K562 (cell line): Measurements from ENCODE around the gene CHRM4. TPM values are rescaled to one million over a fixed set of nuclear protein-coding genes. Genes with fewer than 3 reads are reported as not detected.

Experiments used
- ATAC-seq: fragments of 200-7000 bp; cut with Tn5 transposase; 3 replicates; pipeline ENCODE4 v1.9.1; 2020; ENCODE audit warnings: moderate library complexity
- BruUV-seq: library from RNA; stranded (reverse); fragments of 400-500 nt; replicated peaks from 2 replicates; lab custom pipeline; 2021; lab: Mats Ljungman, UMichigan
- CTCF ChIA-PET: fragments of 300-600 bp; formaldehyde crosslinking; extraction: SDS; loops from one replicate; lab custom pipeline; 2021; ENCODE audit warnings: low intra/inter-chr PET ratio; lab: Yijun Ruan, JAX
- POLR2A ChIA-PET: fragments of 300-600, 350-650 bp; sonication (Branson Sonifier 250); formaldehyde crosslinking; extraction: SDS; loops from one replicate; lab custom pipeline; 2021; ENCODE audit warnings: antibody characterized with exemption, inconsistent platforms; lab: Yijun Ruan, JAX
- DNase-seq, 4 experiments: peaks; one replicate each; pipeline versions ENCODE4 v3.0.0 to v3.0.0-alpha.2; 2011 to 2018; ENCODE audit warnings: low spot score in 3 of 4, mixed read lengths in 3 of 4; ENCODE audit errors: extremely low read depth in 1 of 4
- FAIRE-seq: peaks from 2 replicates; lab custom pipeline; 2011; peaks lifted over from hg19 to GRCh38; lab: Jason Lieb, UNC
- H2AFZ ChIP-seq: 2 replicates; pipeline ENCODE4 v1.6.0; 2011; ENCODE audit warnings: low read depth, low read length, control low read depth, inconsistent platforms
- H3K27ac ChIP-seq: fragments of 200-600 bp; 3 replicates; pipeline ENCODE4 v1.8.0; 2011; ENCODE audit warnings: low read depth, mild to moderate bottlenecking, control low read depth, inconsistent platforms, low read length, moderate library complexity, mixed read lengths; ENCODE audit errors: extremely low read depth
- H3K27me3 ChIP-seq, 2 experiments: fragments of 300-600 bp in 1 of 2; 2 replicates in 1 of 2; 3 replicates in 1 of 2; pipeline versions ENCODE4 v1.6.0 to v1.8.0; 2011; ENCODE audit warnings: inconsistent platforms in 2 of 2, low read length in 2 of 2, mild to moderate bottlenecking in 1 of 2, mixed read lengths in 1 of 2, moderate library complexity in 1 of 2; ENCODE audit not compliant: control insufficient read depth in 2 of 2, insufficient read depth in 2 of 2
- H3K36me3 ChIP-seq: fragments of 300-600 bp; 3 replicates; pipeline ENCODE4 v1.8.0; 2011; ENCODE audit warnings: mild to moderate bottlenecking, low read length, inconsistent platforms; ENCODE audit not compliant: control insufficient read depth, insufficient read depth
- H3K4me1 ChIP-seq, 2 experiments: fragments of 200-600 bp in 1 of 2; replicated peaks in 1 of 2; 2 replicates in 1 of 2; 3 replicates in 1 of 2; pipeline versions ENCODE4 v1.5.1 to v1.8.0; 2011; ENCODE audit warnings: inconsistent platforms in 2 of 2, low read length in 2 of 2, mild to moderate bottlenecking in 1 of 2, mixed read lengths in 1 of 2, moderate library complexity in 1 of 2; ENCODE audit not compliant: control insufficient read depth in 2 of 2, insufficient read depth in 2 of 2
- H3K4me2 ChIP-seq: 2 replicates; pipeline ENCODE4 v1.6.1; 2011; ENCODE audit warnings: low read length, control low read depth, inconsistent platforms, mixed read lengths; ENCODE audit not compliant: insufficient read depth
- H3K4me3 ChIP-seq: fragments of 200-600 bp; sonication (generic), shearing (Covaris generic); 2 replicates; pipeline ENCODE4 v1.5.1; 2016; ENCODE audit warnings: control low read depth, inconsistent platforms
- H3K79me2 ChIP-seq: fragments of 200-600 bp; 3 replicates; pipeline ENCODE4 v1.8.0; 2011; ENCODE audit warnings: low read length, inconsistent platforms; ENCODE audit not compliant: control insufficient read depth, insufficient read depth
- H3K9ac ChIP-seq, 2 experiments: 2 replicates each; pipeline versions ENCODE4 v1.6.0 to v1.6.1; 2011; ENCODE audit warnings: low read depth in 2 of 2, low read length in 2 of 2, control low read depth in 1 of 2, inconsistent platforms in 1 of 2, mild to moderate bottlenecking in 1 of 2, mixed read lengths in 1 of 2; ENCODE audit not compliant: insufficient read depth in 1 of 2
- H3K9me1 ChIP-seq: one replicate; pipeline ENCODE4 v1.6.0; 2011; ENCODE audit warnings: inconsistent platforms, mild to moderate bottlenecking, low read length, moderate library complexity; ENCODE audit not compliant: control insufficient read depth, insufficient read depth
- H3K9me3 ChIP-seq: replicated peaks from 2 replicates; pipeline ENCODE4 v1.5.1; 2011; ENCODE audit warnings: low read depth, low read length, inconsistent platforms; ENCODE audit not compliant: control insufficient read depth, insufficient read depth
- H4K20me1 ChIP-seq: replicated peaks from 2 replicates; pipeline ENCODE4 v1.6.1; 2011; ENCODE audit warnings: low read length, inconsistent platforms, mixed read lengths; ENCODE audit not compliant: control insufficient read depth, insufficient read depth
- BCL6 ChIP-seq: fragments of 250-450 bp; sonication (Bioruptor Pico); IDR thresholded peaks from 2 replicates; pipeline ENCODE4 v1.4.0; 2020
- CBFA2T3 ChIP-seq: fragments of 450-650 bp; IDR thresholded peaks from 2 replicates; pipeline ENCODE4 v1.6.1; 2017
- ELF2 ChIP-seq: fragments of 250-450 bp; sonication (Bioruptor Pico); IDR thresholded peaks from 2 replicates; pipeline ENCODE4 v1.5.0; 2021; ENCODE audit warnings: mild to moderate bottlenecking
- FOSL1 ChIP-seq: fragments of 200-800 bp; sonication (Bioruptor generic); conservative IDR thresholded peaks from 2 replicates; pipeline ENCODE4 v1.6.1; 2016; ENCODE audit warnings: missing genetic modification characterization, missing compliant biosample characterization
- MEF2D ChIP-seq: conservative IDR thresholded peaks from 2 replicates; pipeline ENCODE4 v1.6.1; 2016; ENCODE audit warnings: low read depth, missing genetic modification characterization, missing compliant biosample characterization
- MYNN ChIP-seq, 2 experiments: sonication (generic); formaldehyde crosslinking in 1 of 2; IDR thresholded peaks; 2 replicates each; pipeline versions ENCODE4 v1.5.0 to v1.6.1; 2016 to 2020; ENCODE audit warnings: antibody characterized with exemption in 1 of 2, missing genetic modification reagents in 1 of 2
- POLR2AphosphoS5 ChIP-seq: IDR thresholded peaks from 2 replicates; pipeline ENCODE4 v1.6.1; 2011; ENCODE audit warnings: mild to moderate bottlenecking, low read depth, low read length, moderate library complexity; ENCODE audit not compliant: control insufficient read depth, insufficient read depth
- RHOXF2B ChIP-seq: fragments of 250-450 bp; sonication (Bioruptor Pico); conservative IDR thresholded peaks from 2 replicates; pipeline ENCODE4 v1.5.1; 2021
- SAP30 ChIP-seq: fragments of 200-600 bp; sonication (generic); IDR thresholded peaks from 2 replicates; pipeline ENCODE4 v1.6.1; 2012; ENCODE audit warnings: borderline replicate concordance, low read depth, mild to moderate bottlenecking, moderate library complexity, low read length, control low read depth, inconsistent platforms; ENCODE audit not compliant: insufficient read depth, poor library complexity, severe bottlenecking
- SIN3B ChIP-seq: fragments of 450-650 bp; IDR thresholded peaks from 2 replicates; pipeline ENCODE4 v1.6.1; 2017; ENCODE audit warnings: low read depth, mild to moderate bottlenecking, moderate library complexity
- SMAD1 ChIP-seq: fragments of 150-350 bp; IDR thresholded peaks from 2 replicates; pipeline ENCODE4 v1.6.1; 2014; ENCODE audit warnings: low read length, low read depth; ENCODE audit not compliant: partially characterized antibody
- ZNF12 ChIP-seq: sonication (generic); formaldehyde crosslinking; IDR thresholded peaks from 2 replicates; pipeline ENCODE4 v1.4.0; 2020; ENCODE audit warnings: mild to moderate bottlenecking, missing genetic modification reagents
- ZNF124 ChIP-seq: sonication (generic); formaldehyde crosslinking; IDR thresholded peaks from 2 replicates; pipeline ENCODE4 v1.8.1; 2022; ENCODE audit warnings: missing genetic modification reagents
- ZNF224 ChIP-seq: sonication (generic); formaldehyde crosslinking; IDR thresholded peaks from 2 replicates; pipeline ENCODE4 v1.8.0; 2022; ENCODE audit warnings: mild to moderate bottlenecking, missing genetic modification reagents
- WGBS: fragments of 100-300 bp; shearing (Covaris generic); methylation state at CpG from one replicate; pipeline ENCODE4 v1.1.6; 2016; ENCODE audit warnings: low coverage, mixed read lengths; ENCODE audit not compliant: insufficient coverage; ENCODE audit errors: missing lambda C conversion rate; 5-methylcytosine and 5-hydroxymethylcytosine counted together
- in situ Hi-C: fragments of 300-500 bp; cut with MboI; formaldehyde crosslinking; loops from 4 replicates; pipeline ENCODE4 v1.15.0; 2018; ENCODE audit warnings: inconsistent platforms, mixed read lengths
- intact Hi-C: fragments of 100-400 bp; cut with micrococcal nuclease; formaldehyde crosslinking; loops from 2 replicates; pipeline ENCODE4 v1.14.2; 2022
- polyA plus RNA-seq, 8 experiments: library from polyadenylated mRNA; depleted of rRNA in 4 of 8; stranded (reverse) in 5 of 8; unstranded in 3 of 8; fragments of >200 nt; fragmentation: Nextera tagmentation in 2 of 8; fragmentation: Illumina TruSeq in 1 of 8; extraction: Ambion mirVana in 2 of 8; extraction: Trizol in 1 of 8; gene quantifications; 2 replicates each; pipeline versions ENCODE4 v1.2.1 to v1.2.3, GENCODE V29; 2011 to 2014; ENCODE audit warnings: inconsistent platforms in 1 of 8, missing spikeins in 1 of 8
- total RNA-seq, 7 experiments: library from RNA; depleted of rRNA in 6 of 7; stranded (reverse); fragments of >200 nt in 6 of 7; fragmentation: Illumina TruSeq in 2 of 7; extraction: Trizol in 2 of 7; gene quantifications; 2 replicates each; pipeline versions ENCODE4 v1.2.1 to v1.2.3, GENCODE V29; 2011 to 2021; ENCODE audit warnings: low replicate concordance in 1 of 7
- TF ChIP-seq, protein P1 (sequence below): fragments of 150-350 bp; IDR thresholded peaks from 2 replicates; pipeline ENCODE4 v1.6.1; 2014; ENCODE audit warnings: low read depth, mild to moderate bottlenecking, low read length, borderline replicate concordance
- TF ChIP-seq, protein P2 (sequence below): sonication (generic); formaldehyde crosslinking; IDR thresholded peaks from 2 replicates; pipeline ENCODE4 v1.8.0; 2022; ENCODE audit warnings: mild to moderate bottlenecking, missing genetic modification reagents
- TF ChIP-seq, protein P3 (sequence below): fragments of 450-650 bp; formaldehyde crosslinking; IDR thresholded peaks from 2 replicates; pipeline ENCODE4 v1.4.0; 2022; ENCODE audit warnings: mild to moderate bottlenecking, moderate library complexity
- TF ChIP-seq, protein P4 (sequence below): fragments of 250-450 bp; sonication (Bioruptor Pico); IDR thresholded peaks from 2 replicates; pipeline ENCODE4 v1.8.0; 2021; ENCODE audit warnings: borderline replicate concordance, mild to moderate bottlenecking, moderate library complexity; ENCODE audit not compliant: poor library complexity, severe bottlenecking

Gene CHRM4
- total and polyA plus RNA-seq, 9 of the 15 experiments (the other 6 are each of a cell fraction or from before 2014, with no cell fraction given) = 0.22 to 1.3 (median 0.40) TPM; not detected in 2

DNA sequence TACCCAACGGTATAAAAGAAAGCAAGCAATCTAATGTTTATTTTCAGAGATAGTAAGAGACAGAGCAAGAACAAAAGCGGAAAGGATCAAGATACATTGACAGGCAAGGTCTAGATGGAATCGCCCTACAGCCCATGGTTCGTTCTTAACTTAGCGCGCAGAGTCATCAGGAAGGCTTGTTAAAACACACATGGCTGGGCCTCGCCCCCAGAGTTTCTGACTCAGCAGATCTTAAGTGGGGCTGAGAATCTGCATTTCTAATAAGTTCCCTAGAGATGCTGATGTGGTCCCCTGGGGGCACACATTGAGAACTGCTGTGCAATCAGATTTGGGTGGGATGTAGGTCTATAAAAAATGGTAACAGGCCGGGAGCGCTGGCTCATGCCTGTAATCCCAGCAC, 35.8 kb upstream of the CHRM4 start:
- H3K27ac ChIP-seq = peak overlapping the region; percentile 37
- CTCF ChIA-PET = no interaction called here
- peak; percentile 89 for FAIRE-seq
- intact Hi-C loops (no loop called here), in situ Hi-C loops (no loop called here)
- peak; percentile 97 for ATAC-seq
- H3K9ac ChIP-seq = no peak overlapping the region
- H3K36me3 ChIP-seq = peaks cover 20% of the 10 kb centered on the region; the same call in 2 of the 3 replicates
- no peaks in the 10 kb centered on the region for H4K20me1 ChIP-seq
- POLR2A ChIA-PET = no interaction called here
- no peak overlapping the region for H2AFZ ChIP-seq
- peak; percentile 27 to 87 (median 44) for DNase-seq
- H3K4me2 ChIP-seq = peak overlapping the region; percentile 45; the same call in 1 of the 2 replicates
- BruUV-seq = no TSS peak
- no peak overlapping the region for H3K4me3 ChIP-seq
- no peaks in the 10 kb centered on the region for H3K9me1 ChIP-seq
- H3K79me2 ChIP-seq = 0 out of 3 replicates have a peak, but pooled peaks cover 2% of the 10 kb centered on the region
- H3K9me3 ChIP-seq = no peaks in the 10 kb centered on the region
- H3K27me3 ChIP-seq = no peaks in the 10 kb centered on the region
- H3K4me1 ChIP-seq = peaks cover 0 to 19% of the 10 kb centered on the region in 2 experiments; a peak in 3 of 5 replicates
- 14% methylated on average over 9 of the region's 9 CpGs for WGBS
- TF ChIP-seq ELF2 (no peak), SIN3B (no peak), MEF2D (tag) (no peak), CBFA2T3 (peak; percentile 54; the same call in 1 of the 2 replicates), MYNN (IDR thresholded peaks at IDR 0.05) (no peak), MYNN (CRISPR knock-in tag; IDR thresholded peaks at IDR 0.05) (no peak), FOSL1 (tag) (no peak), BCL6 (CRISPR knock-in tag) (no peak), ZNF224 (CRISPR knock-in tag) (no peak), ZNF124 (no peak), POLR2AphosphoS5 (no peak), ZNF12 (CRISPR knock-in tag) (no peak), SAP30 (no peak), RHOXF2B (CRISPR knock-in tag) (no peak), SMAD1 (no peak)
- TF ChIP-seq, protein P1, sequence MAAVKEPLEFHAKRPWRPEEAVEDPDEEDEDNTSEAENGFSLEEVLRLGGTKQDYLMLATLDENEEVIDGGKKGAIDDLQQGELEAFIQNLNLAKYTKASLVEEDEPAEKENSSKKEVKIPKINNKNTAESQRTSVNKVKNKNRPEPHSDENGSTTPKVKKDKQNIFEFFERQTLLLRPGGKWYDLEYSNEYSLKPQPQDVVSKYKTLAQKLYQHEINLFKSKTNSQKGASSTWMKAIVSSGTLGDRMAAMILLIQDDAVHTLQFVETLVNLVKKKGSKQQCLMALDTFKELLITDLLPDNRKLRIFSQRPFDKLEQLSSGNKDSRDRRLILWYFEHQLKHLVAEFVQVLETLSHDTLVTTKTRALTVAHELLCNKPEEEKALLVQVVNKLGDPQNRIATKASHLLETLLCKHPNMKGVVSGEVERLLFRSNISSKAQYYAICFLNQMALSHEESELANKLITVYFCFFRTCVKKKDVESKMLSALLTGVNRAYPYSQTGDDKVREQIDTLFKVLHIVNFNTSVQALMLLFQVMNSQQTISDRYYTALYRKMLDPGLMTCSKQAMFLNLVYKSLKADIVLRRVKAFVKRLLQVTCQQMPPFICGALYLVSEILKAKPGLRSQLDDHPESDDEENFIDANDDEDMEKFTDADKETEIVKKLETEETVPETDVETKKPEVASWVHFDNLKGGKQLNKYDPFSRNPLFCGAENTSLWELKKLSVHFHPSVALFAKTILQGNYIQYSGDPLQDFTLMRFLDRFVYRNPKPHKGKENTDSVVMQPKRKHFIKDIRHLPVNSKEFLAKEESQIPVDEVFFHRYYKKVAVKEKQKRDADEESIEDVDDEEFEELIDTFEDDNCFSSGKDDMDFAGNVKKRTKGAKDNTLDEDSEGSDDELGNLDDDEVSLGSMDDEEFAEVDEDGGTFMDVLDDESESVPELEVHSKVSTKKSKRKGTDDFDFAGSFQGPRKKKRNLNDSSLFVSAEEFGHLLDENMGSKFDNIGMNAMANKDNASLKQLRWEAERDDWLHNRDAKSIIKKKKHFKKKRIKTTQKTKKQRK = no peak
- TF ChIP-seq, protein P2, sequence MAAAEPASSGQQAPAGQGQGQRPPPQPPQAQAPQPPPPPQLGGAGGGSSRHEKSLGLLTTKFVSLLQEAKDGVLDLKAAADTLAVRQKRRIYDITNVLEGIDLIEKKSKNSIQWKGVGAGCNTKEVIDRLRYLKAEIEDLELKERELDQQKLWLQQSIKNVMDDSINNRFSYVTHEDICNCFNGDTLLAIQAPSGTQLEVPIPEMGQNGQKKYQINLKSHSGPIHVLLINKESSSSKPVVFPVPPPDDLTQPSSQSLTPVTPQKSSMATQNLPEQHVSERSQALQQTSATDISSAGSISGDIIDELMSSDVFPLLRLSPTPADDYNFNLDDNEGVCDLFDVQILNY (CRISPR knock-in tag) = no peak
- TF ChIP-seq, protein P3, sequence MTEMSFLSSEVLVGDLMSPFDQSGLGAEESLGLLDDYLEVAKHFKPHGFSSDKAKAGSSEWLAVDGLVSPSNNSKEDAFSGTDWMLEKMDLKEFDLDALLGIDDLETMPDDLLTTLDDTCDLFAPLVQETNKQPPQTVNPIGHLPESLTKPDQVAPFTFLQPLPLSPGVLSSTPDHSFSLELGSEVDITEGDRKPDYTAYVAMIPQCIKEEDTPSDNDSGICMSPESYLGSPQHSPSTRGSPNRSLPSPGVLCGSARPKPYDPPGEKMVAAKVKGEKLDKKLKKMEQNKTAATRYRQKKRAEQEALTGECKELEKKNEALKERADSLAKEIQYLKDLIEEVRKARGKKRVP (CRISPR knock-in tag) = no peak
- TF ChIP-seq, protein P4, sequence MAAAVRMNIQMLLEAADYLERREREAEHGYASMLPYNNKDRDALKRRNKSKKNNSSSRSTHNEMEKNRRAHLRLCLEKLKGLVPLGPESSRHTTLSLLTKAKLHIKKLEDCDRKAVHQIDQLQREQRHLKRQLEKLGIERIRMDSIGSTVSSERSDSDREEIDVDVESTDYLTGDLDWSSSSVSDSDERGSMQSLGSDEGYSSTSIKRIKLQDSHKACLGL = no peak
